Thyroid gland (tissue), 4 donors: ENCODE results near the gene CRIM1.

Experiments used
- CTCF ChIP-seq, 6 experiments: fragments of 200-600 bp in 3 of 6; fragments of 450-650 bp in 3 of 6; sonication (generic) in 3 of 6; IDR thresholded peaks; one replicate each; pipeline ENCODE4 v1.5.1; 2016 to 2019; ENCODE audit warnings: antibody characterized with exemption in 6 of 6, mild to moderate bottlenecking in 2 of 6, inconsistent platforms in 1 of 6, moderate library complexity in 1 of 6
- POLR2A ChIP-seq, 2 donors: fragments of 450-650 bp; IDR thresholded peaks; one replicate each; pipeline ENCODE4 v1.6.1; 2017; ENCODE audit warnings: antibody characterized with exemption in 2 of 2, mild to moderate bottlenecking in 2 of 2, moderate library complexity in 1 of 2

DNA sequence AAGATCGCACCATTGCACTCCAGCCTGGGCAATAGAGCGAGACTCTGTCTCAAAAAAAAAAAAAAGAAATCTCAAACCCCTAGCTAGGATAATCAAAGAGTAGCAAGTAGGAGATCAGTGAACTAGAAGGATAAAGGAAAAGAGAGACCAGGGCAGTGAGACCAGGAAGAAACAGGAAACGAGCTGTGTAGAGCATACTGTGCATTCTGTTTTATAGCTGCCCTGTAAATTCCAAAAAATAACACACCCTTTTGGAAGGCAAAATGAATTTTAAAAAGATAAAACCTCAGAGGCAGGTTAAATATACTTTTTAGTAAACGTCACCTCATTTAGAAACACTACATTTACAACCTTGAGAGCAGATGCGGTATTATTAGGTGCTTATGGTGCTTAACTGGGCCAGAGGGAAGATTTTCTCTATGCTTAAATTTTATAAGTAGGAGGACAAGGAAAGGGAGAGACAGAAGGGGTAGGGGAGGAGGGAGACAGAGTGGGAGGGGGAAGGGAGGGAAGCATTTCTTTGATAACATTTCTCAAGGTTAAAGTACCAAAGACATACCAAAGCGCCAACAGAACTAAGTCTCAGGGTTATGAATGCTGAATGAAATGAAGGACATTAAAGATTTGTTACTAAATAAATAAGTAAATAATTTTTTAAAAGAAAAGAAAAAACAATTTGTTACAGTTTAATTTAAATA, 212.3 kb downstream of the CRIM1 start:
- TF ChIP-seq CTCF (IDR thresholded peaks at IDR 0.05) (no peak), POLR2A (IDR thresholded peaks at IDR 0.05) (no peak)
